MG63 (cell line): ENCODE measurements around the gene IGSF23. TPM values are rescaled to one million over a fixed set of nuclear protein-coding genes. Genes with fewer than 3 reads are reported as not detected.

ENCODE experiments used
- DNase-seq: peaks from one replicate; pipeline ENCODE4 v3.0.0-alpha.2; 2020
- H3K27me3 ChIP-seq: fragments of 250-450 bp; sonication (Bioruptor Pico); 2 replicates; pipeline ENCODE4 v1.5.1; 2020; ENCODE audit warnings: mild to moderate bottlenecking, moderate library complexity
- H3K36me3 ChIP-seq: fragments of 250-450 bp; sonication (Bioruptor Pico); 2 replicates; pipeline ENCODE4 v1.5.1; 2020; ENCODE audit warnings: mild to moderate bottlenecking, moderate library complexity
- H3K4me3 ChIP-seq: fragments of 250-450 bp; sonication (Bioruptor Pico); 2 replicates; pipeline ENCODE4 v1.5.1; 2020; ENCODE audit warnings: mild to moderate bottlenecking, moderate library complexity
- H3K9me3 ChIP-seq: fragments of 250-450 bp; sonication (Bioruptor Pico); 2 replicates; pipeline ENCODE4 v1.5.1; 2020; ENCODE audit warnings: mild to moderate bottlenecking, moderate library complexity
- total RNA-seq: library from RNA; depleted of rRNA; stranded (reverse); fragments of >200 nt; shearing (Covaris generic); gene quantifications from 2 replicates; pipeline ENCODE4 v1.2.3, GENCODE V29; 2014; ENCODE audit warnings: low replicate concordance; rRNA removed

The IGSF23 gene
- total RNA-seq: 3.0 TPM in 1 of 2 replicates, not detected in the other

GRCh38 chr19:44613295-44614178, at the start of gene IGSF23:
IGSF23 (plus strand) TSS chr19:44613563; CDS start chr19:44613646, 83 bp downstream.
- H3K27me3 ChIP-seq: no peaks in the 10 kb centered on the region
- no peak for DNase-seq
- H3K9me3 ChIP-seq: no peaks in the 10 kb centered on the region
- no peak within 1 kb of the TSS for H3K4me3 ChIP-seq
- 0 out of 2 replicates have a peak, but pooled peaks cover 4% of the 10 kb centered on the region for H3K36me3 ChIP-seq

DNA sequence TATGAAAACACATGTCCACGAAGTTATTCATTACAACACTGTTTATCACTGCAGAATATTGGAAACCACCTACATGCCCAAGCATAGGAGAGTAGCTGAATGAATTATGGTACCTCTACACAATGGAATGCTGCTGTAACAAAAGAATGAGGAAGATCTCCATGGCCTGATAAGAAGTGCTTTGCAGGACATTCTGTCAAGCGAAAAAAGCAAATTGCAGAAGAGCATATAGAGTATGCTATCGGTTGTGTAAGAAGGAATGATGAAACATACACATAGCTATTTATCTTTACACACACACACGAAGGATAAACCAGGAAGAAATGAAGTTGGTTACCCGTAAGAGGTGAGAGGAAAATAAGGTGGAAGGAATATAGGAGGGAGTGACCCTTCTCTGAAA, 46.4 kb upstream of the IGSF23 start:
- DNase-seq: no peak
- Histone ChIP-seq H3K27me3 (peaks cover 2% of the 10 kb centered on the region), H3K4me3 (no peak overlapping the region), H3K9me3 (no peaks in the 10 kb centered on the region), H3K36me3 (no peaks in the 10 kb centered on the region)

DNA sequence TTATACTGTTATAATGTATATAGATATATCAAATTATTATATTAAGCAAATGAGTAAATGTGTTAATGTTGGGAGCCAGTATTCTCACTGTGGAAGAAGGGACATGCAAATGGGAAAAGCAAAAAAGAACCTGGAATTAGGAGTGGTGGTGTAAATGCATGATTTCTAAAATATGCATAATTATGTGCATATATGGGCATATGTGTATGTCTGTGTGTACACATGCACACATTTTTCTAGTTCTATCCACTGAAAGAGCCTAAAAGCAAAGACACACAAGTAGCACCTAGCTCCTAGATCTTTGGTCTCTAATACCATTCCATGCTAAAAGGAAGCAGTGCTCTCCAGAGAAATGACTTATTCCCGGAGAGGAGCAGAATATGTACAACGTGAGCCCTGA, 45.6 kb upstream of the IGSF23 start:
- no peak for DNase-seq
- H3K4me3 ChIP-seq: no peak overlapping the region
- H3K9me3 ChIP-seq: no peaks in the 10 kb centered on the region
- H3K27me3 ChIP-seq: peaks cover 2% of the 10 kb centered on the region
- H3K36me3 ChIP-seq: no peaks in the 10 kb centered on the region

GRCh38 chr19:44570603-44570983, 42.8 kb upstream of the IGSF23 start:
- Histone ChIP-seq H3K9me3 (no peaks in the 10 kb centered on the region), H3K27me3 (peaks cover 2% of the 10 kb centered on the region; the same call in 1 of the 2 replicates), H3K4me3 (no peak overlapping the region), H3K36me3 (no peaks in the 10 kb centered on the region)
- no peak for DNase-seq

GRCh38 chr19:44570984-44571684, 42.2 kb upstream of the IGSF23 start:
- H3K4me3 ChIP-seq: no peak overlapping the region
- no peaks in the 10 kb centered on the region for H3K36me3 ChIP-seq
- peaks cover 2% of the 10 kb centered on the region; the same call in 1 of the 2 replicates for H3K27me3 ChIP-seq
- peak; percentile 59 for DNase-seq
- H3K9me3 ChIP-seq: no peaks in the 10 kb centered on the region

- Histone ChIP-seq H3K9me3 (no peaks in the 10 kb centered on the region), H3K27me3 (no peaks in the 10 kb centered on the region; the same call in 1 of the 2 replicates), H3K4me3 (no peak overlapping the region), H3K36me3 (no peaks in the 10 kb centered on the region)
- no peak for DNase-seq
Measured at GRCh38 chr19:44571830-44572580, 41.4 kb upstream of the IGSF23 start.

GRCh38 chr19:44572581-44572900, 40.8 kb upstream of the IGSF23 start:
- no peak for DNase-seq
- Histone ChIP-seq H3K9me3 (no peaks in the 10 kb centered on the region), H3K4me3 (no peak overlapping the region), H3K27me3 (no peaks in the 10 kb centered on the region; the same call in 1 of the 2 replicates), H3K36me3 (no peaks in the 10 kb centered on the region)

DNA sequence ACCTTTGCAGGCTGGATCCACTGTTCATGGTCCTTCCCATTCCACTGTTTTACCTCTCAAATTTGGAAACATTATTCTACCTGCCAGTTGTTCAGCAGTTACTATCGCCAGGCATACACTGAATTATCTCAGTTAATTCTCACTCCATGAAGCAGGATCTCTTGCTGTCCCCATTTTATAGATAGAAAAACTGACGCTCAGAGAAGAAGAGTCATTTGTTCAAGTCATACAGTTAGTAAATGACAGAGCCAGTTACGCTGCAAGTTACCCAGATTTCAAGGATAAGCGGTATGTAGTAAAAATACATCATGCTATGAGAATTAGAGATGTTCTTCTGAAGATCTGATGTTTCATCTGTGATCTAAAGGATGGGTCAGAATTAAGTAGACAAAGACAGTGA, 40.2 kb upstream of the IGSF23 start:
- H3K36me3 ChIP-seq: no peaks in the 10 kb centered on the region
- no peaks in the 10 kb centered on the region; the same call in 1 of the 2 replicates for H3K27me3 ChIP-seq
- no peak for DNase-seq
- H3K4me3 ChIP-seq: no peak overlapping the region
- no peaks in the 10 kb centered on the region for H3K9me3 ChIP-seq

- Histone ChIP-seq H3K36me3 (no peaks in the 10 kb centered on the region), H3K4me3 (no peak overlapping the region), H3K27me3 (no peaks in the 10 kb centered on the region; the same call in 1 of the 2 replicates), H3K9me3 (peaks cover under 1% of the 10 kb centered on the region)
- DNase-seq: no peak
Measured at GRCh38 chr19:44573627-44574026, 39.7 kb upstream of the IGSF23 start.

GRCh38 chr19:44574186-44574950, 39.0 kb upstream of the IGSF23 start:
- H3K27me3 ChIP-seq: no peaks in the 10 kb centered on the region
- peaks cover 6% of the 10 kb centered on the region for H3K9me3 ChIP-seq
- DNase-seq: no peak
- H3K4me3 ChIP-seq: no peak overlapping the region
- no peaks in the 10 kb centered on the region for H3K36me3 ChIP-seq

DNA sequence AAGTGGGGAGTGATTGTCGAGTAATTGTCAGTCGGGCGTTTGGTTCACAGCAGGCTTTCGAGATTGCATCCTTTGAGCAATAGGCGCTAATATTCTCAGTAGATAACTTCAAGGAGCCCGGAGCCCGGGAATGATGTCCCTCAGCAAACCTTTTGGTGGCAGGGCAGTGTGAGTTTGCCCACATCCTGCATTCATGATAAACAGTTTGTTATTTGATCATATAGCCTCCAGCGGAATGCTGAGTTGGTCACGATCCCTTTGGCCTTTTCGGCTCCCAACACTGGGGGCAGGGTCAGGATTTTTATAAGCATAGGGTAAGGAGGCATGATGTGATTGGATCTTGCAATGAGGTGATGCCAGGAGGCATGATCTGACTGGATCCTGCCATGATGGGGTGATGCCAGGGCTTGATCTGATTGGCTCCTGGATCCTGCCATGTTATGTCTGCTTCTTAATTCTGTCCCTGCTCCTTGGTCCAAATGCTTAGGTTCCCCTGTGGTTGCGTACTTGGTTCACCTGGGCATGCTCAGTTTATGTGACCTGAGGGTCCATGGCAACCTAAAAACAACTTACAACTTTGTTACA, 38.2 kb upstream of the IGSF23 start:
- Histone ChIP-seq H3K9me3 (peaks cover 13% of the 10 kb centered on the region), H3K36me3 (no peaks in the 10 kb centered on the region), H3K27me3 (no peaks in the 10 kb centered on the region), H3K4me3 (no peak overlapping the region)
- DNase-seq: no peak

GRCh38 chr19:44576843-44577565, 36.4 kb upstream of the IGSF23 start:
- Histone ChIP-seq H3K9me3 (peaks cover 13% of the 10 kb centered on the region), H3K4me3 (no peak overlapping the region), H3K27me3 (no peaks in the 10 kb centered on the region), H3K36me3 (no peaks in the 10 kb centered on the region)
- peak; percentile 28 for DNase-seq

DNA sequence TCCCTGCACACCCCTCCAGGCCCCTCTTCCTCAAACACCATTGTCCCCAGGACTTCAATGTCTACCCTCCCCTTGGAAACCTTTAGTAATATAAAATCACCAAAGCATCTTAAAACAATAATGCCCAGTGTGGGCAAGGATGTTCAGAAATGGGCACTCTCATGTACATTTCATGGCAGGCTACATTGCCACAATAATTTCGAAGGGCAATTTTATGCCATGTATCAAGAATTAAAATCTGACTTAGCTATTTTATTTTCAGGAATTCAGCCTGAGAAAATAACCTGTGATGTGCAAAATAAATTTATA, 35.8 kb upstream of the IGSF23 start:
- DNase-seq: no peak
- peaks cover 13% of the 10 kb centered on the region for H3K9me3 ChIP-seq
- no peak overlapping the region for H3K4me3 ChIP-seq
- no peaks in the 10 kb centered on the region for H3K27me3 ChIP-seq
- H3K36me3 ChIP-seq: no peaks in the 10 kb centered on the region

DNA sequence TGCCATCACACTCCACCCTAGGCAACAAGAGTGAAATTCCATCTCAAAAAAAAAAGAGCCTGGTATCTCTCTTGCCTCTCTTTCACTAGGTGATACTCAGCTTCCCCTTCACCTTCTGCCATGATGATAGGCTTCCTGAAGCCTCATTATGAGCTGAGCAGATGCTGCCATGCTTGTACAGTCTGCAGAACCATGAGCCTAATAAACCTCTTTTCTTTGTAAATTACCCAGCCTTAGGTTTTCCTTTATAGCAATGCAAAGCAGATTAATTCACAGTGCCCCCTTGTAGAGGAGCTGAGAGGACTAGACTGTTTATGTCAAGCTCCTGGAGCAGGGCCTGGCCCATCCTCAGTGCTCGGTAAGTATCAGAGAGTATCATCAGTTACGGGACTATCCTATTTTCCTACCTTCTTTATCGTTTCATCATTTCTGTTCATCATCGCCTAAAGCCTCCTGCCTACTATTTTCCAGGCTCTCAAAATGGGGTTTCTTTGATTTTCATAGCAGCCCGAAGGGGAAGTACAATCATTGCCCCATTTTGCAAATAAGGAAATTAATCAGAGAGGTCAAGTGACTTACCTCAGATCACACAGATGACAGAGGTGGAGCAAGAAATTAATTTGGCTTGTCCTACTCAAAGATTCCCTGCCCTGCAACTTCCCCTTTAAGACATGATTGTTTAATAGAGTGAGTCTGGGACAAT, 33.5 kb upstream of the IGSF23 start:
- no peaks in the 10 kb centered on the region for H3K27me3 ChIP-seq
- H3K4me3 ChIP-seq: no peak overlapping the region
- no peak for DNase-seq
- H3K9me3 ChIP-seq: peaks cover 13% of the 10 kb centered on the region
- no peaks in the 10 kb centered on the region for H3K36me3 ChIP-seq

DNA sequence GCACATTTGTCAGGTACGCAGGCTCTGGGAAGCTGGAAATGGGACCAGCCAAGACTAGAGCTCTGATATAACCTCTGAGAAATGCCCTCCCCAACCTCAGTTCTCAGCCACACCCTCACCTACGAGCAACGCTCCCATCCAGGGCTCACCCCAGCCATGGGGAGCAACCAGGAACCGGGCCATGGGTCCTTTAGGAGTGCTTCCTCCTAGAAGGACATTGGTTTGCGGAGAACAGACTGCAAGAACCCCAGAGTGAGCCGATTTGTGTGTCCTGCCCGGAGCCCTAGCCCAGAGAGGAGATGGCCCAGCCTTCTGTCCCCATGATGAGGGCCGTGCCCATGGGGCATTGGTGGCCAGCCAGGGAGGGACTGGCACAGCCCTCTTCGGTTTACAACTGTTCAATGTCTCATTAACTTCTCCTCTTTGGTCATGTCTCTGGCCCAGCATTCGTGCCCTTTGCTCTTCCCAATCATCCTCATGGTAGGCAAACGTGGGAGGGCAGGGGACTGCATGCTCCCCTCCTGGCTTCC, 32.9 kb upstream of the IGSF23 start:
- Histone ChIP-seq H3K36me3 (no peaks in the 10 kb centered on the region), H3K9me3 (peaks cover 19% of the 10 kb centered on the region), H3K4me3 (no peak overlapping the region), H3K27me3 (no peaks in the 10 kb centered on the region)
- no peak for DNase-seq
